Neural cell (in vitro differentiated cells): ENCODE data around the gene MRPL22.

Experiments used
- POLR2AphosphoS5 ChIP-seq: IDR thresholded peaks from 2 replicates; pipeline ENCODE4 v1.6.1; 2012
- RAD21 ChIP-seq: fragments of 450-650 bp; conservative IDR thresholded peaks from 2 replicates; pipeline ENCODE4 v1.6.1; 2014; ENCODE audit warnings: antibody characterized with exemption, mild to moderate bottlenecking, moderate library complexity
- REST ChIP-seq: IDR thresholded peaks from 2 replicates; pipeline ENCODE4 v1.6.1; 2012; ENCODE audit warnings: borderline replicate concordance
- TAF1 ChIP-seq: IDR thresholded peaks from 2 replicates; pipeline ENCODE4 v1.6.1; 2012; ENCODE audit warnings: low read depth
- TF ChIP-seq, protein P1 (sequence below): fragments of 450-650 bp; IDR thresholded peaks from 2 replicates; pipeline ENCODE4 v1.5.1; 2014; ENCODE audit warnings: antibody characterized with exemption, mild to moderate bottlenecking, moderate library complexity; ENCODE audit not compliant: poor library complexity, severe bottlenecking

GRCh38 chr5:154937186-154937717 is 3.6 kb upstream of the MRPL22 start:
- TF ChIP-seq POLR2AphosphoS5 = no peak
- TF ChIP-seq, protein P1, sequence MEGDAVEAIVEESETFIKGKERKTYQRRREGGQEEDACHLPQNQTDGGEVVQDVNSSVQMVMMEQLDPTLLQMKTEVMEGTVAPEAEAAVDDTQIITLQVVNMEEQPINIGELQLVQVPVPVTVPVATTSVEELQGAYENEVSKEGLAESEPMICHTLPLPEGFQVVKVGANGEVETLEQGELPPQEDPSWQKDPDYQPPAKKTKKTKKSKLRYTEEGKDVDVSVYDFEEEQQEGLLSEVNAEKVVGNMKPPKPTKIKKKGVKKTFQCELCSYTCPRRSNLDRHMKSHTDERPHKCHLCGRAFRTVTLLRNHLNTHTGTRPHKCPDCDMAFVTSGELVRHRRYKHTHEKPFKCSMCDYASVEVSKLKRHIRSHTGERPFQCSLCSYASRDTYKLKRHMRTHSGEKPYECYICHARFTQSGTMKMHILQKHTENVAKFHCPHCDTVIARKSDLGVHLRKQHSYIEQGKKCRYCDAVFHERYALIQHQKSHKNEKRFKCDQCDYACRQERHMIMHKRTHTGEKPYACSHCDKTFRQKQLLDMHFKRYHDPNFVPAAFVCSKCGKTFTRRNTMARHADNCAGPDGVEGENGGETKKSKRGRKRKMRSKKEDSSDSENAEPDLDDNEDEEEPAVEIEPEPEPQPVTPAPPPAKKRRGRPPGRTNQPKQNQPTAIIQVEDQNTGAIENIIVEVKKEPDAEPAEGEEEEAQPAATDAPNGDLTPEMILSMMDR = no peak
- TF ChIP-seq REST = no peak
- no peak for TF ChIP-seq RAD21
- TF ChIP-seq TAF1 = no peak
